GM12875 (cell line): ENCODE data around the gene ZAR1.

ENCODE experiments used
- H3K4me3 ChIP-seq: one replicate; pipeline ENCODE4 v1.5.1; 2011; ENCODE audit warnings: low read depth, low read length, control low read depth
- CTCF ChIP-seq: IDR thresholded peaks from 2 replicates; pipeline ENCODE4 v1.5.1; 2011; ENCODE audit warnings: low read depth, mild to moderate bottlenecking, control low read depth, inconsistent platforms, low read length, moderate library complexity, borderline replicate concordance; ENCODE audit not compliant: insufficient read depth

ZAR1 gene

DNA sequence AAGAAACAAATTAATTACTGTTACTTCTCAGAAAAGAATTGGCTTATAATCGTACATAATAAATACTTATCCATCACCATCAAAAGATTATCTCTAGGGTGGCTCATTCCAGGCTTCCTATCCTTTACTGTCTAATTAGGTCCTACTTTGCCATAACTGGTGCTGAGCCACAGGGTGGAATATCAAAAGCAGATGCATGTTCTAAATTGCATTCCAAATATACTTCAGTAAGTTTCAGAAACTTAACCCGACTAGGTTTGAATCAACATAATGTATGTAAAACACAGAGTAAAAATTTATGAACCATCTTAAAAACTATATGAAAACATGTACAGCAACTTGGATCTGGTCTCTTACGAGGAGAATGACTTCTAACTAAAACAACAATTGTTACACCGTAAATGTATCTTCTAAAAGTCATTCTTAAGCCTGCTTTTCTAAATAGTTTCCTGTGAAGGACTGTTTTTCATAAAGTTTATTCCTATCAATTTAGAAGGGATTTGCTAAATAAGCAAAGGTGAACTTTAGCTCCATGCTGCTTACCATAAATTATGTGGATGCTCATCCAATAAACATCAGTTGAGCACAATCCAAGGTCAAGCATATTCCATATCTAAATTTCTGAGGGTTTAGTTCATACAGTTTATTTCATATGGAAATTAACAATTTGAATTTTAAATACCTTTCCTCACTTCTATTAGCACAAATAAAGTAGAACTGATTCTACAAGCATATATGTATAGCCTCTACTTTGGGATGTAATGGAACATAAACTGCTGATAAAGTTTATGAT is 13.4 kb downstream of the ZAR1 start:
- no peak overlapping the region for H3K4me3 ChIP-seq
- no peak for TF ChIP-seq CTCF

DNA sequence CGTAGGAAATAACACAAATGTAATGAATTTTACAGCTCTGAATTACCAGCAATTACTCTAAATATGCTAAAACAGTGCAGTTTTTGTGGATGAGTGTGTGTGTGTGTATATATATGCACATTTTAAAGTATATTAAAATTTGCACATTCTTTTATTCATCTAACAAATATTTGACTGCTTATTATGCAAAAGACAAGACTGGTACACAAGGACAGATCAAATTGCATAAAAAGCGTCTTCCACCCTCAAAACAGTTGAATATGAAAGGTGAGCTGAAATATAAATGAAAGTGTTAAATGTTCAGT is 13.9 kb downstream of the ZAR1 start:
- no peak for TF ChIP-seq CTCF
- H3K4me3 ChIP-seq = no peak overlapping the region

DNA sequence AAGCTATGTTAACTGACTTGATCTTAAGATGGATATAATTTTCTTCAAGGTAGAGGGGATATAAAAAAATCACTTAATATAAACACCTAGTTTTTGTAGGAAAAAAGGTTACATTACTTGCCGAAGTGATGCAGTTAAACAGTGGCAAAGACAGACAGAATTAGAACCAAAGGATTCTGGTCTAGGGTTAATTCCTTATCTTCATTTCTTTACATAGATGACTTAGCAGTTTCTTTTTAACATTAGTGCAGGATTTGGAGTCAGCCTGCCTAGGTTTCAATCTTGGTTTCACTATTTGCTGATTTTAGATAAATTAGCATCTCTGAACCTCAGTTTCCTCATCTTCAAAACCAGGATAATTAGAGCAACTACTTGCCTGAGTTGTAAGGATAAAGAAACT is 14.3 kb downstream of the ZAR1 start:
- H3K4me3 ChIP-seq = no peak overlapping the region
- no peak for TF ChIP-seq CTCF

GRCh38 chr4:48506716-48507115 is 16.7 kb downstream of the ZAR1 start:
- TF ChIP-seq CTCF = no peak
- no peak overlapping the region for H3K4me3 ChIP-seq

- no peak overlapping the region for H3K4me3 ChIP-seq
- no peak for TF ChIP-seq CTCF
Observed at GRCh38 chr4:48509543-48509942, 19.5 kb downstream of the ZAR1 start.

GRCh38 chr4:48518143-48518542 is 28.1 kb downstream of the ZAR1 start:
- H3K4me3 ChIP-seq = no peak overlapping the region
- TF ChIP-seq CTCF = no peak

DNA sequence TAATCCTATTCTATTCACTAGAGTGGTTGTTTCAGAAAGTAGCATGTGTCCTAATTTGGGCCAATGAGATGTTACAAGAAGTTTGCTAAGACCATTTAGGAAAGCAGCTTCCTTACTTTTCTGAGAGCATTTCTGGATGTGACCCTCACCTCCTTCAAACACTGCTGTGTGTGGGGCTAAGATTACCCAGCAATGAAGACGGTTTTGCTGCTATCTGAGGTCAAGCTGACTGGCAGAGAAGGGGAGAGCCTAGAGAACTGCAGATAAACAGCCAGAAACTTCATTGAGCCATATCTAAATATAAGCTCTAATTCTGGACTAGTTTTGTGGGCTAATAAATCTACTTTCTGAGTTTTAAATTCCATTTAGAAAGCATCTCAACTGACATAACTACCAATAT is 36.4 kb downstream of the ZAR1 start:
- H3K4me3 ChIP-seq = no peak overlapping the region
- TF ChIP-seq CTCF = no peak
